Sigmoid colon (tissue), 4 donors: ENCODE data around the gene MTR.

Source experiments
- CTCF ChIP-seq, 4 experiments: fragments of 450-650 bp in 3 of 4; fragments of 200-600 bp in 1 of 4; IDR thresholded peaks; one replicate each; pipeline ENCODE4 v1.5.1; 2016 to 2019; ENCODE audit warnings: antibody characterized with exemption in 4 of 4, mild to moderate bottlenecking in 3 of 4, moderate library complexity in 2 of 4
- POLR2A ChIP-seq, 2 donors: fragments of 450-650 bp; IDR thresholded peaks; one replicate each; pipeline ENCODE4 v1.6.1; 2016; ENCODE audit warnings: antibody characterized with exemption in 2 of 2, mild to moderate bottlenecking in 2 of 2, moderate library complexity in 2 of 2
- POLR2AphosphoS5 ChIP-seq, 4 donors: sonication (generic); formaldehyde crosslinking; IDR thresholded peaks; one replicate each; pipeline ENCODE4 v1.6.1; 2017; ENCODE audit warnings: antibody characterized with exemption in 4 of 4

GRCh38 chr1:236907205-236907604 is 112.1 kb downstream of the MTR start:
- TF ChIP-seq POLR2A (IDR thresholded peaks at IDR 0.05) (no peak), CTCF (IDR thresholded peaks at IDR 0.05) (no peak), POLR2AphosphoS5 (IDR thresholded peaks at IDR 0.05) (no peak)
